Hematopoietic multipotent progenitor cell (in vitro differentiated cells): ENCODE data around the gene ATP5F1A. TPM values are rescaled to one million over a fixed set of nuclear protein-coding genes. Genes with fewer than 3 reads are reported as not detected.
"Not testable (repeated sequence)": the region's sequence is repeated elsewhere in the genome, so short reads cannot be mapped to it uniquely, and the experiment has no call there.

Experiments
- DNase-seq, 3 donors: peaks; one replicate each; pipeline ENCODE4 v3.0.0-alpha.2; 2011 to 2015; ENCODE audit warnings: low read depth in 2 of 3, low spot score in 2 of 3
- total RNA-seq: library from RNA; depleted of rRNA; stranded (reverse); fragments of >200 nt; gene quantifications from one replicate; pipeline ENCODE4 v1.2.3, GENCODE V29; 2012

The ATP5F1A gene
- 722 TPM for total RNA-seq

GRCh38 chr18:46097801-46098615, at the start of gene ATP5F1A:
TSS of gene ATP5F1A (minus strand) at chr18:46098296. CDS start at chr18:46098231, 65 bp downstream.
- peak; percentile 70 to 87 (median 86) for DNase-seq

- DNase-seq, result no peak
Observed at GRCh38 chr18:46141199-46141598, 43.1 kb upstream of the ATP5F1A start.

- DNase-seq, result no peak
Observed at GRCh38 chr18:46140173-46140572, 42.1 kb upstream of the ATP5F1A start.

- DNase-seq, result no peak
Observed at GRCh38 chr18:46134920-46135675, 37.0 kb upstream of the ATP5F1A start.

- no peak for DNase-seq
Observed at GRCh38 chr18:46133534-46133933, 35.4 kb upstream of the ATP5F1A start.

- DNase-seq, result not testable (repeated sequence)
Observed at GRCh38 chr18:46130549-46130948, 32.5 kb upstream of the ATP5F1A start.

GRCh38 chr18:46130061-46130460, 32.0 kb upstream of the ATP5F1A start:
- no peak for DNase-seq

- DNase-seq, result not testable (repeated sequence)
Observed at GRCh38 chr18:46126625-46127024, 28.5 kb upstream of the ATP5F1A start.

GRCh38 chr18:46113751-46114150, 15.7 kb upstream of the ATP5F1A start:
- DNase-seq, result no peak

- DNase-seq, result no peak
Observed at GRCh38 chr18:46110406-46110805, 12.3 kb upstream of the ATP5F1A start.

- no peak for DNase-seq
Observed at GRCh38 chr18:46109386-46109785, 11.3 kb upstream of the ATP5F1A start.

- DNase-seq, result peak; percentile 31 to 73 (median 70)
Observed at GRCh38 chr18:46104128-46104911, 6.2 kb upstream of the ATP5F1A start, which contains the start of gene HAUS1. TSS of gene HAUS1 (plus strand) at chr18:46104385. CDS start at chr18:46104412, 27 bp downstream.

GRCh38 chr18:46099463-46099862, 1.4 kb upstream of the ATP5F1A start:
- no peak for DNase-seq

- no peak for DNase-seq
Observed at GRCh38 chr18:46098616-46098933, 479 bp upstream of the ATP5F1A start.

- no peak for DNase-seq
Observed at GRCh38 chr18:46097431-46097800, 680 bp downstream of the ATP5F1A start.

GRCh38 chr18:46096651-46097300, 1.3 kb downstream of the ATP5F1A start:
- DNase-seq, result no peak

- DNase-seq, result no peak
Observed at GRCh38 chr18:46095532-46095931, 2.6 kb downstream of the ATP5F1A start.

GRCh38 chr18:46088501-46088900, 9.6 kb downstream of the ATP5F1A start:
- not testable (repeated sequence) for DNase-seq

GRCh38 chr18:46084431-46084830, 13.7 kb downstream of the ATP5F1A start:
- DNase-seq, result no peak

- no peak for DNase-seq
Observed at GRCh38 chr18:46080156-46080555, 17.9 kb downstream of the ATP5F1A start.

- DNase-seq, result no peak
Observed at GRCh38 chr18:46079336-46079735, 18.8 kb downstream of the ATP5F1A start.
